Endothelial cell of umbilical vein (primary cell): ENCODE results near the gene METRNL.

Source experiments
- GATA2 ChIP-seq: IDR thresholded peaks from 2 replicates; pipeline ENCODE4 v1.7.0; 2011; ENCODE audit warnings: low read depth, mild to moderate bottlenecking, moderate library complexity, mixed read lengths, low read length; ENCODE audit not compliant: insufficient read length, insufficient read depth
- POLR2AphosphoS5 ChIP-seq: IDR thresholded peaks from 2 replicates; pipeline ENCODE4 v1.6.1; 2012; ENCODE audit warnings: low read depth, mild to moderate bottlenecking, control low read depth, low read length, moderate library complexity; ENCODE audit not compliant: insufficient read depth
- TF ChIP-seq, protein P1 (sequence below): IDR thresholded peaks from 2 replicates; pipeline ENCODE4 v1.6.1; 2011; ENCODE audit not compliant: insufficient read depth, insufficient read length

DNA sequence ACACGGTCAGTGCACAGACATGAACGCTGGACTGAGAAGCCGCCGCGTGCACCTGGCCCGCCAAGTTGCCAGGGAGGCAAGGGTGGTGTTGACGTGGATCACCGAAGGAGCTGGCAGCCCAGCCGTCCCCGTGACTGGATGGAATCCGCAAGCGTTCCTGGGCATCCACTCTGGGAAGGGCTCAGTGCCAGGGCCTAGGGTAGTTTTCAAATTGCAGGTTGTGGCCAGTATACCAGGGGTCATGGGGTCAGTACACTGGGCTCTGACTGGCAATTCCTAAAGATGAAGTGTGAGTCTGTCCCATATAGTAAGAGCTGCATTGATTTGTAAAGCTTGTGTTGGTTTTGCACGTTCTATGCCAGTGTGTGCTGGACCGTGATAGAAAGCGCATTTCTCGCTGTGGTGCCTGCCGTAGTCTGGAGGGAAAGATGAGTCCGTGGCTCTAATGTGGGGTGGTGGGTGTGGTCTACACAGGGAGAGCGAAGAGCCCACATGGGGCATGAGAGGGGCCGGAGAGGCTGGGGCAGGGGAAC lies 21.1 kb upstream of the METRNL start:
- TF ChIP-seq POLR2AphosphoS5, result no peak
- no peak for TF ChIP-seq GATA2
- TF ChIP-seq, protein P1, sequence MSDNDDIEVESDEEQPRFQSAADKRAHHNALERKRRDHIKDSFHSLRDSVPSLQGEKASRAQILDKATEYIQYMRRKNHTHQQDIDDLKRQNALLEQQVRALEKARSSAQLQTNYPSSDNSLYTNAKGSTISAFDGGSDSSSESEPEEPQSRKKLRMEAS, result no peak
